K562 (cell line): ENCODE measurements around the gene TXK.
A peak's percentile ranks its signal among the peaks of the same experiment; 100 is the strongest.

Experiments
- CEBPB ChIP-seq: fragments of 450-650 bp; IDR thresholded peaks from 2 replicates; pipeline ENCODE4 v1.6.1; 2016; ENCODE audit warnings: missing genetic modification characterization, missing compliant biosample characterization
- EP300 ChIP-seq: IDR thresholded peaks from 2 replicates; pipeline ENCODE4 v1.6.1; 2012; ENCODE audit warnings: low read length, improper control_type of control experiment
- HMG20A ChIP-seq: fragments of 450-650 bp; formaldehyde crosslinking; conservative IDR thresholded peaks from 2 replicates; pipeline ENCODE4 v1.4.0; 2020; ENCODE audit warnings: mild to moderate bottlenecking, mixed read lengths
- YBX1 ChIP-seq: fragments of 450-650 bp; IDR thresholded peaks from 2 replicates; pipeline ENCODE4 v1.7.1; 2016; ENCODE audit warnings: mild to moderate bottlenecking
- ZNF143 ChIP-seq: sonication (generic); formaldehyde crosslinking; IDR thresholded peaks from 2 replicates; pipeline ENCODE4 v1.9.0; 2022; ENCODE audit warnings: mild to moderate bottlenecking, missing genetic modification reagents
- ZNF224 ChIP-seq: sonication (generic); formaldehyde crosslinking; IDR thresholded peaks from 2 replicates; pipeline ENCODE4 v1.8.0; 2022; ENCODE audit warnings: mild to moderate bottlenecking, missing genetic modification reagents
- TF ChIP-seq, protein P1 (sequence below), 3 experiments: IDR thresholded peaks in 2 of 3; conservative IDR thresholded peaks in 1 of 3; 2 replicates each; pipeline ENCODE4 v1.5.1; 2011 to 2012; ENCODE audit warnings: low read length in 3 of 3, mild to moderate bottlenecking in 3 of 3, control low read depth in 2 of 3, improper control_type of control experiment in 1 of 3, inconsistent platforms in 1 of 3, low read depth in 1 of 3, mixed read lengths in 1 of 3, moderate library complexity in 1 of 3; ENCODE audit not compliant: insufficient read depth in 2 of 3

DNA sequence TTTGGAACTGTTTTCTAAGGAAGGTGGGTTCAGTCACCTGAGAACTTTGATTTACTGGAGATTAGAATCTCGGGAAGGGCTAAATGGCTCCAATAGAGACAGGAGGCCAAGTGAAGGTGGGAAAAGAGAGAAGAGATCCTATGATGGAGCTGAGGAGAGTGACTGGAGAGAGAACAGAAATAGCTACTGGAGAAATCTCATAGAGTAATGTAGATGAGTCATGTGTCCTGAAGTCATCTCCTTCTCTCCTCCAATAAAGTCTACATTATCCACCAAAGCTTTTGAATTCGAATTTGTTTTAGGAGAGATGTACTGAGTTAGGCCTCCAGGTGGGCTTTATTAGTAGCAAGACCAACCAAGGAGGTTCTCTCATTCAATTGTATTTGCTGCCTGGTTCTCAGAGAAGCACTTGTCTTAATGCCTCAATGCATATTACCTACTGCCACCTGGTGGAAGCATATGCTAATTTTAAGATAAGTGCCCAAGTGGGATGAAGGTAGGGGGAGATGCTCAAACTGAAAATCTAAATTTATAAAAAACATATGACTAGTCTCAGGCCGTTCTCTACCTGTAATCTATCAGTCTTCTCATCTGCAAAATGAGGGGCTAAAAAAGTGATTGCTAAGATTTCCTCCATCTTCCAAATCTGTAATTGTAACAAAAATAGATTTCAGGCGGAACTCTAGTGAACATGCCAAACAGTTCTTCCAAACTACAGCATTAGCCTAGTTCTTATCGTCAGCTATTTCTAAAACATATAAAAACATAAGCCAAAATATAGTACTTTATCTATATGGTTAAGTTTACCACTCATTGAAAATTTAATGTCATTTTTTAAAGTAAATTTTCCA lies 24.4 kb downstream of the TXK start:
- TF ChIP-seq ZNF224 (CRISPR knock-in tag) (no peak), EP300 (no peak), HMG20A (CRISPR knock-in tag) (no peak), CEBPB (tag) (no peak), YBX1 (no peak), ZNF143 (CRISPR knock-in tag) (no peak)
- TF ChIP-seq, protein P1, sequence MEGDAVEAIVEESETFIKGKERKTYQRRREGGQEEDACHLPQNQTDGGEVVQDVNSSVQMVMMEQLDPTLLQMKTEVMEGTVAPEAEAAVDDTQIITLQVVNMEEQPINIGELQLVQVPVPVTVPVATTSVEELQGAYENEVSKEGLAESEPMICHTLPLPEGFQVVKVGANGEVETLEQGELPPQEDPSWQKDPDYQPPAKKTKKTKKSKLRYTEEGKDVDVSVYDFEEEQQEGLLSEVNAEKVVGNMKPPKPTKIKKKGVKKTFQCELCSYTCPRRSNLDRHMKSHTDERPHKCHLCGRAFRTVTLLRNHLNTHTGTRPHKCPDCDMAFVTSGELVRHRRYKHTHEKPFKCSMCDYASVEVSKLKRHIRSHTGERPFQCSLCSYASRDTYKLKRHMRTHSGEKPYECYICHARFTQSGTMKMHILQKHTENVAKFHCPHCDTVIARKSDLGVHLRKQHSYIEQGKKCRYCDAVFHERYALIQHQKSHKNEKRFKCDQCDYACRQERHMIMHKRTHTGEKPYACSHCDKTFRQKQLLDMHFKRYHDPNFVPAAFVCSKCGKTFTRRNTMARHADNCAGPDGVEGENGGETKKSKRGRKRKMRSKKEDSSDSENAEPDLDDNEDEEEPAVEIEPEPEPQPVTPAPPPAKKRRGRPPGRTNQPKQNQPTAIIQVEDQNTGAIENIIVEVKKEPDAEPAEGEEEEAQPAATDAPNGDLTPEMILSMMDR (IDR thresholded peaks at IDR 0.05 in 2 of 3, conservative IDR thresholded peaks at IDR 0.05 in 1 of 3; ENCODE audit: insufficient read depth in 2 of 3, low read depth in 1 of 3, low read length in 3 of 3) = peak; percentile 53 to 76 (median 74); a peak in 5 of 6 replicates
